ENCODE results near the gene CLIP4.
"Not testable (repeated sequence)": the region's sequence is repeated elsewhere in the genome, so short reads cannot be mapped to it uniquely, and the experiment has no call there.

CLIP4 gene, protein sequence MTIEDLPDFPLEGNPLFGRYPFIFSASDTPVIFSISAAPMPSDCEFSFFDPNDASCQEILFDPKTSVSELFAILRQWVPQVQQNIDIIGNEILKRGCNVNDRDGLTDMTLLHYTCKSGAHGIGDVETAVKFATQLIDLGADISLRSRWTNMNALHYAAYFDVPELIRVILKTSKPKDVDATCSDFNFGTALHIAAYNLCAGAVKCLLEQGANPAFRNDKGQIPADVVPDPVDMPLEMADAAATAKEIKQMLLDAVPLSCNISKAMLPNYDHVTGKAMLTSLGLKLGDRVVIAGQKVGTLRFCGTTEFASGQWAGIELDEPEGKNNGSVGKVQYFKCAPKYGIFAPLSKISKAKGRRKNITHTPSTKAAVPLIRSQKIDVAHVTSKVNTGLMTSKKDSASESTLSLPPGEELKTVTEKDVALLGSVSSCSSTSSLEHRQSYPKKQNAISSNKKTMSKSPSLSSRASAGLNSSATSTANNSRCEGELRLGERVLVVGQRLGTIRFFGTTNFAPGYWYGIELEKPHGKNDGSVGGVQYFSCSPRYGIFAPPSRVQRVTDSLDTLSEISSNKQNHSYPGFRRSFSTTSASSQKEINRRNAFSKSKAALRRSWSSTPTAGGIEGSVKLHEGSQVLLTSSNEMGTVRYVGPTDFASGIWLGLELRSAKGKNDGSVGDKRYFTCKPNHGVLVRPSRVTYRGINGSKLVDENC

DNA sequence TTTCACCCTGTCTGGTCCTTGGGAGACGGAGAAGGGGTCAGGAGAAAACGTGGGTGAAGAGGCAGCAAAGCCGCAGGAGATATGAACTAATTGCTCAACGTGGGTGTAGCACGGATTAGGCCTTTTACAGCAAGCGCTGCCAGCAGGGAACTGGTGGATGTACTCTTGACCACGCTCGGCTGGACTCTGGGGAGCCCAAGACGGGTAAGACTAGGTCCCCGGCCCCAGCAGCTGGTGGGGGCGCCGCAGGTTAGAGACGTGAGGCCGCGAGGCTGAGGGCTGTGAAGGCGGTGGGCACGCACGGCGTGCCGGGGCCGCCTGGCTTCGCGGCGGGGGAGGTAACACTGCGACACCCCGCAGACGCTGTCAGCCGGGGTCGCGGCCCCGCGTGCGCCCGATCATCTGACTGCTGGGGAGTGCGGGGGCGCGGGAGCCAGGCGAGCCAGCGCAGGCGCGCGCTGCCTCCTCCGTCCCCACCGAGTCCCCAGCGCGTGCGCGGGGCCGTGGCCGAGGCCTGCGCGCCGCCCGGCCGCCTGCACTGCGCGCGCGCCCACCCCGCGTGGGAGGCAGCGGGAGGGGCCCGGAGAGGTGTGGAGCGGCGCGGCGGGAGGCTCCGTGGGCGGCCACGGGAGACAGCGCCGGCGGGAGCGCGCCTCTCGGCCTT is at the start of gene CLIP4:
Gene CLIP4 (plus strand): TSS at position 470 of the 664 bp plus-strand sequence. CDS start 5,974 bp downstream, outside the sequence.
- no peak for DNase-seq (ENCODE audit: low read depth, low spot score)

DNA sequence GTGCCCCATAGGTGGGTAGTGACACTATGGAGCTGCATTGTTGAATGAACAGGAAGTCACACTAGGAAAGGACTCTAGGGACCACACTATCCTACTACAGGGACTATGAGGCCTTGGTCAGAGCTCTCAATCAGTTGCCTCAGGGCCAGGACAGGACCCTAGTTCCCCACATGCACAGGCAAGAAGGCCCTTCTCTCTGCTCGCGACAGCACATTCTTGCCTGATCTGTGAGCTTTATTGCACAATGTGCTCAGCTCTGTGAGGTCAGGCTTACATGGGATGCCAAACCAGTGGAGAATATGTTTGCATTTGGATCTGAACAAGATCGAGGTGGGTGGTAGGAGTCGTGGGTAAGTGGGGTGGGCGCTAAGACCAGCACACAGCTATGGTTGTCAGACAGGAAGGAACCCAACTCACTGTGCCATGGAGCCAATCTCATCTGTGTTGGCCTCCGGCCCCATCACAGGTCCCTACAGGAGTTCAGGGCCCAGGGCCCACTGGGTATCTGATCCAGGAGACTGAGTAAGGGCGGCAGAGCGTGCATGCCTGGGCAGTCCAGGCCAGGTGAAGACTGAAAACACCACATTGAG is 48.8 kb upstream of the CLIP4 start:
- DNase-seq (ENCODE audit: low read depth, low spot score): no peak

DNA sequence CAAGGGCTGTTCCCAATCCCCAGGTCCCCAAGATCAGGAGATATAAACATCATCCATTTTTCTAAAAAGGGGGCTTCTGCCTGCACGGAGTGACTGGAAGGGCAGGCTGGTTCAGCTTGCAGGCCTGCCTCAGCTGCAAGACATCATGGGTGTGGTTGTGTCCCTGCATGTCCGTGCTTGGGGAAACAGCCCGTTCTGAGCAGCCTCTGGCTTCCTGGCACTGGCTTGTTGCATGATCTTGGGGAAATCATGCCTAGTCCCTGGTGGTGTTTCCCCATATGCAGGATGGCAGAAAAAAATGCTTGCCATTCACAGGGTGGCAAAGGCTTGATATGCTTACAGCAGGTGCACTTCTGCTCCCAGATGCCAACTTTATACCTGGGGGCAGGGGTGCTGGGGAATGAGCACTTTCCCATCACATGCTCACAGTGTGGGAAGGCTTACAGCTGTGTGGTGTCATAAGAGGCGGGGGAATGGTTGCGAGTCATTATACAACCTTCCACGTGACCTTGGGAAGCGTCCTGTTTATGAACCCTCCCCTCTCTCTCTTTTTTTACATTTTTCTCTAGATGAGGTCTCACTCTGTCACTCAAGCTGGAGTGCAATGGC is 48.1 kb upstream of the CLIP4 start:
- DNase-seq (ENCODE audit: low read depth, low spot score): no peak

DNA sequence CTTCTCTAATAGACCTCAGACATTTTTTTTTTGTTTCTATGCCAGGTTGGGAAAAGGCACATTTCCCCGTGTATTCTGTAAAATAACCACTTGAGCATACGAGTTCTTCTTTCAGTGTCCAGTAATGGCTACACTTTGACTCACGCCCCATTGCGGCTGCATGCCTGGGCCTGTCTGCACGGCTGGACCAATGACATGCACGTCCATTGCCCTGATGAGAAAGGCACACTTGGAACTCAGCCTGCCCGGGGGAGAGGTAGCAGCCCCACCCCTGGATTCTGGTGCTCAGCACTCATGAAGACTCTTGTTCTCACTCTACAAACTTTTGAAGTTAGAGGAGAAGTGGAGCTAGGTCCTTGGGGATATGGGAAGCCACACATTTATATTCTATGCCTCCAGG is 46.7 kb upstream of the CLIP4 start:
- no peak for DNase-seq (ENCODE audit: low read depth, low spot score)

DNA sequence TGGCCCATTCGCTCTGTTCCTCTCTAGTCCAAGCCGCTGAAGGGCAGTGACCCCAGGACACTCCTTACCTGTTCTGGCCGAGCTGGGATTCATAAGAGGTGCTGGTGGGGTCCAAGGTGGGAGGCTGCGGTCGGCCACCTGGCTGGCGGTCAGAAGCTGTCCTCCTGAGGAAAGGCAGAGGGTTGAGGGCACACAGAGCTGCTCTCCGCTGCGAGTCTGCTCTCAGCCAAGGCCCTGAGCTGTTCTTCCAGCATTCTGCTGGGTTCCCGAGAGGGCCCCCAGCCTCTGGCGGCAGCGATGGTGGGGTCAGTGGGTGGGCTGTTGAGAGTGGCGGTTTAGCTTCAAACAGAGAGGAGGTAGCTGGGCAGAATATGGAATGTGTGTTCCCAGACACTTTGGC is 44.7 kb upstream of the CLIP4 start:
- DNase-seq (ENCODE audit: low read depth, low spot score): no peak

DNA sequence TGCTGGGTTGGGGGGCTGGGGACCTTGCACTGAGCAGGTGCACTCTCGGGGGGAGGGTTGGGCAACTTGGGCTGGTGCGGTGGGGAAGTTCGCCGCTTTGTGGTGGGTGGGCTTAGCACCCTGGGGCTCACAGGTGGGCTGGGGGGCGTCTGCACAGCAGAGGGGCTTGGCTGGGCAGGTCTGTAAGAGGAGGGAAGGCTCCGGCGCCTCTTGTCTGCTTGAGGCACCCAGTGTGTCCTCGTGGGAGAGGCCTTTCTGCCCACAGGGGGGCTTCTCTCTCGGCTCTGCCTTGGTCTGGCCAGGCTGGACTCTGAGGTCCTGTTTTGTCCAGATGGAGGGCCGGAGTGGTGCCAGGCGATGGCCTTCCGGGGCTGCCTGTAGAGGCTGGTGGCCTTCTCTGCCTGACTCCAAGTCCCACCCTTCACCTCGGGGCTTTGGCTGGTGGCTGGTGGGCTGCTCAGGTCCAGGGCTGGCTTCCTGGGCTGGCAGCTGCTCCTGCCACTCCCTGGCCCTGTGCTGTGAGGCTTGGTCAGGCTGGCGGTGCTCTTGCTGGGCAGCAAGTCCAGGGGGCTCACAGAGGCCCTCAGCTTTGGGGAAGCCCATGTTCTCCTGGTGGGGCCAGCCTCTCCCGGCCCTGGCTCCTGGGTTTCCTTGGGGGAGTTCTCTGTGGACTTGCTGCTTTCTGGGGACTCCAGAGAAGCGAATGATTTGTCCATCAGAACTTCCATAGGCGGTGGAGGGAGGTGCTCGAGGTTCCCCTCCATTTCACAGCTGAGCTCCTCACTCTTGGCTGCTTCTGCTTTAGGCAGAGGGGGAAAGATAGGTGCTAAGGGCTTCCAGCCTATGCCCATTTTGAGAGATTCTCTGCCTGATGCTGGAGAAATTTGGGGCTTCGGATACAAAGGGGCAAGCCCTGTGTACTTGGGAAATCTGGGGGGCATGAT is 43.9 kb upstream of the CLIP4 start:
- DNase-seq (ENCODE audit: low read depth, low spot score): no peak

DNA sequence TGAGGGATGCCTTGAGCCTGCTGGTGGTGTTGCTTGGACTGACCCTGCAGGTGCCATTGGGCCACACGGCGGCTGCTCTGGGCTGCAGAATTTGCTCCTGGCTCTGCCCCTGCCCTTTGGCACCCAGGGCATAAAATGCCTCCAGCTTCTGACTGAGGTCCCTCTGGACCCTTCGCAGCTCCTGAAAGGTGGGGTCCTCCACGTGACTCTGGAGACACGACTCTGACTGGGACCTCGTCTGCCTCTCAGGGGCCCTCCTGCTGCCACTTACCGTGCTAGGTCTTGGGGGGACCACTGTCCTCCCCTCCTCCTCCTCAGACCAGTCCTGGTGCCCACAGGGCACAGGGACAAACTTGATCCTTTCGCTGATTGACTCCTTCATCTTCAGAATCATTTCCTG is 43.0 kb upstream of the CLIP4 start:
- DNase-seq (ENCODE audit: low read depth, low spot score): no peak

DNA sequence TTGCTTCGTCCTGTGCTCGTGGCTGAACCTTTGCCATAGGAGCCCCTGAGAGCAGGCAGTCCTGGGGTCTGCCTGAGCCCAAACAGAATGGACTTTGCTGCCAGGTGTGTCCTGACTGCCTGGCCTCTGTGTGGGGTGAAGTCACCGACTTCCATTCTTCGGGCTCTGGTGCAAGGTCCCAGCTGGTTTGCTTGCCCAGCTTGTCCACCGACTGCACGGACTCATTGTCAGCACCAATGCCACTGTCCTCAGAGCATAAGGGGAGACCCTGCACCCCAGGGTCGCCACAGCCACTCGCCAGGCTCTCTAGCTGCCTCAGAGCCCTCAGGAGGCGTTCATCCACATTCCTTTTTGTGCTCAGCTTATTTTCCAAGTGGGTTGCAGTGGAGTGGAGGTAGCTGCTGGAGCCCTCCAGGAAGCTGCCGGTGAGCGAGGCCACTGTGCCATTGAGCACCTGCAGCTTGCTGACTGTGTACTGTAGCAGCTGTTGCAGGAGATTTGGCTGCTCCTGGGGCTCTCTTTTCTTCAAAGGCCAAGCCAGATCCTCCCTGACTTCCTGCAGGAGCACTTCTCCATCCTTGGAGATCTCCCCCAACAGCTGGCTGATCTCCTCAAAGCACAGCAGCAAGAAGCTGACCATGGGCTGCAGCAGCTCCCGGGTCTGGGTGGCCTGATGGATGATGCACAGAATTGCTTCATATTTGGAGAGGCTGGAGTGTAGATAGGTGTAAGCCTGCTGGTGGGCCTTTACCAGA is 42.1 kb upstream of the CLIP4 start:
- DNase-seq (ENCODE audit: low read depth, low spot score): no peak

DNA sequence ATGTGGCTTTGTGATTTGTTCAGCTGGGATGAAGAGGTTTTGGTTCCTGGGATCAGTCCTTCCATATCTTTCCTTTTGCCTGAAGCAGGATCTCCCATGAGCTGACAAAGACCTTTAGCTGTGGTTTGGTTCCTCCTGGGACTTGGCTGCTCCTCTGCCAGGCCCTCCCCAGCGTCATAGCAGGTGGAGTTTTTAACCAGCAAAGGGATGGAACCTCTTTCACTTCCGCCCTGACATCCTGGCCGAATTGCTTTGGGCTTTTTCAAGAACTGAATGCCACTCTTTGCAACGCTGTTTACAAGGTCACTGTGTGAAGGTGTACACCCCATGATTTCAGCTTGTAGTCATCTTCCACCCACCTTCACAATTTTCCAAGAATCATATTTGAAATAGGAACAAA is 41.3 kb upstream of the CLIP4 start:
- DNase-seq (ENCODE audit: low read depth, low spot score): no peak

DNA sequence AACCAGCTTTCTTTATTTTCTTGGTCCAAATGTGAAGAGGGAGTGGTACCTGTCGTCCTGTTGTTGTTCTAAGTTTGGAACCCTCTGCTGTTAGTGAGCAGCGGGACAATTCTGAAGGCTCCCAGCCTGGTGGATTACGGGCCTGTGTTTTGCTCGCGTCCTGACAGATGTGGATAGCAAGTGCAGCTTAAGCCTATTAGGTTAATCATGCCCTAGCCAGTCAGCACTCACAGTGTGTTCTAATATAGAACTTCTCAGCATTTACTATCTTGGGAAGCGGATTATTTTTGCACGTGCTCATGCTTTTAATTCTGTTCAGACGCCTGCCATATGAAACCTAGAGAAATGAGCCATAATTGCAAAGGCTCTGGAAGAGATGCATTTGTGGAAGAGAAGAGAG is 40.8 kb upstream of the CLIP4 start, which contains the start of gene PCARE:
Gene PCARE (minus strand): TSS at position 113 of the 400 bp plus-strand sequence. CDS start 262 bp downstream, outside the sequence.
- DNase-seq (ENCODE audit: low read depth, low spot score): no peak

DNA sequence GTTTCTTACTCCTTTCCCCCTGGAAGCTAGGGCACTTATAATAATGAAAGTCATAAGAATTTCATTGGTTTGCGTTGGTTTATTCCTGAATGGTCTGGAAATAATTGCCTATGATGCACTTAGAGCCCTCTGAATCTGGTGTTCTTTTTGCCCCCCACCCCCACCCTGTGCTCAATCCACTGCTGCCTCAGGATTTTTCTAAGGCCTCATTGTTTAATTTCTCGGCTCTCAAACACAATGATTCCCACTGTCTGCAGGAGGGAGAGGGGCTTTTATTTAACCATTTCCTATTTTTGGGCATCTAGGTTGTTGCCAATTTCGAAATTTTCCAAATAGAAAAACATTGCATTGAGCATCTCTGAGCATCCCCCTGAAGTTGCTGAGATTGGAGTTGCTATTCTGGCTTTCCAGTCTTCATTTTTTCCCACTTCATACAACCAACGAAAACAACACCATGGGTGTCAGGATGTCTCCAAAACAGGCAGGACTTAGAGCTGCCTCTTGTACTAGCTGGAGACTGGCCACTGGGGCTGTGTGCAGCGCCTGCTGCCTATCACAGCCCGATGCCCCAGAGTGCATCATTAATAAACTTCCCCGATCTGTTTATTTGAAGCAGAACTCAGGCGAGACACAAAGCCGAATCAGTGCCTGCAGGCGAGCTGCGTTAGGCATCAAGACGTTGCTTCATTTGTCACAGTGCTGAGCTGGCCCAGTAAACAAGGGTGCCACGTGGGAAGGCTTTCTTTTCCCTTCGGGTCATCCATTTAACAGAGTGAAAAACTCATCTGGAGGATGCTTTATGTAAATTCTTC is 39.1 kb upstream of the CLIP4 start:
- DNase-seq (ENCODE audit: low read depth, low spot score): no peak

DNA sequence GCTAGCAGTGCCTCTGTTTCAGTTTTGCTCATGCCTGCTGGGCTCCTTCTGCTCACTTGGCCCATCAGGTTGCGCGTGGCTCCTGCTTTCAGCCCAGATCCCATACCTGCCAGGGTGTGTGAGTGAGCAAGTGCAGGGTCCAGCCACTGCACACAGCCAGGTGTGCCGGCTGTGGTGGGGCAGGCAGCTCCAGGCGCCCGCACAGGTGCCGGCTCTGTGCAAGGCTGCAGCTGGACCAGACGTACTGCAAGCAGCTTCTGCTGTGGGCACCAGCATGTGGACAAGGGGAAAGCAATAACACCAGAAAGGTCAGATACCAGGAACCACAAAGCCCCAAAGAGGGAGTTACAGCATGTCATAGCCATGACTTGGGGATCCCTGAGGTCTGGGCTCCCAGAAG is 35.3 kb upstream of the CLIP4 start:
- no peak for DNase-seq (ENCODE audit: low read depth, low spot score)

DNA sequence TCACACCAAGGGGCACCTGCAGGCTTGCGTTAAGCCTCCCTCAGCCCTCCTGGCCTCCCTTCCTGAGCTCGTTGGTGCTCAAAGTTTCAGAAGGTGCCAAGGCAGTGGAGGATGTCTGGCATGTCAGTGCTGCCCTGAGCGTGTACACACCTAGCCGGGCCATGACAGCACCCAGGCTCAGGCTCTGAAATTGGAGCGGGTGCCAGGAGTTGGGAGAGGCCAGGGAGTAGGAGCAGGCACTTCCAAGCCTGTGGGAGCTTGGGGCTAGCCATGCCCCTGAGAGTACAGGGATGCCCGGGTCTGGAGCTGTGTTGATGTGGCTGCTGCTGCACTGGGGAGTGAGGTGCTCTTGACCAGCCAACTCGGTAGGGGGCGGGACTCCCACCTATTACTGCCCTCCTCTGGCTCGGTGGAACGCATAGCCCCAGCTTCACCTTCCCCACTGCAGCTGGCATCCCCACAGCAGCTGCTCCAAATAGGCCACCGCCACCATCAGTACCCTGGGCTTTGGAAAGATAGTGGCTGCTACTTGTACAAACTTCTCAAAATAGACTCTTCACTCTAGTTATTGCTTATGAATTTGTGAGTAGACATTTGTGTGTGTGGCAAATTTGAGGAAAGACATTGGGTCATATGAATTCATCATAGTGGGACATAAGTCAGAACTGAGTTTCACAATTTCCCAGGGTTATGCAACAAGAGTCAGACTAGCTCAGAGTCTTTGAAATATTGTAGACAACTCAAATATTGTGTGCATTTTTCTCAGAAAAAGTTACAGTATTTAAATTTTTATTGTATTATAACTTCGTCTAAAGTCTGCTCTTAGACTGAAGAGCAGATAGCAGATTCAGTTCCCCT is 34.1 kb upstream of the CLIP4 start:
- DNase-seq (ENCODE audit: low read depth, low spot score): no peak

DNA sequence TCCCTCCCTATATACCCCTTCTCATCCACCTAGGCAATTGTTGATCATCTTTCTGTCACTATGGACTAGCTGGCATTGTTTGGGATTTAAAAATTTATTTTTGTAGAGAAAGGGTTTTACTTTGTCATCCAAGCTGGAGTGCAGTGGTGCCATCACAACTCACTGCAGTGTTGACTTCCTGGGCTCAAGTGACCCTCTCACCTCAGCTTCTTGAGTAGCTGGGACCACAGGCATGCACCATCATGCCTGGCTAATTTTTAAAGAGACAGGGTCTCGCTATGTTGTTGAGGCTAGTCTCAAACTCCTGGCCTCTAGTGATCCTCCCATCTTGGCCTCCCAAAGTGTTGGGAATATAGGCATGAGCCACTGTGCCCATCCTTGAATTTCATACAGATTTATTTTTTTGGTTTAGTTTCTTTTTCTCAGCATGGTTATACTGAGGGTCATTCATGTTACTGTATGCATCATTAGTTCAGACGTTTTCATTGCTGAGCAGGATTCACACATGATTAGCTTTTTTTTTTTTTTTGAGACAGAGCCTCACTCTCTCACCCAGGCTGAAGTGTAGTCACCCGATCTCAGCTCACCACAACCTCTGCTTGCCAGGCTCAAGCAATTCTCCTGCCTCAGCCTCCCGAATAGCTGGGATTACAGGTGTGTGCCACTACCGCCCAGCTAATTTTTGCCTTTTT is 32.3 kb upstream of the CLIP4 start:
- DNase-seq (ENCODE audit: low read depth, low spot score): no peak

DNA sequence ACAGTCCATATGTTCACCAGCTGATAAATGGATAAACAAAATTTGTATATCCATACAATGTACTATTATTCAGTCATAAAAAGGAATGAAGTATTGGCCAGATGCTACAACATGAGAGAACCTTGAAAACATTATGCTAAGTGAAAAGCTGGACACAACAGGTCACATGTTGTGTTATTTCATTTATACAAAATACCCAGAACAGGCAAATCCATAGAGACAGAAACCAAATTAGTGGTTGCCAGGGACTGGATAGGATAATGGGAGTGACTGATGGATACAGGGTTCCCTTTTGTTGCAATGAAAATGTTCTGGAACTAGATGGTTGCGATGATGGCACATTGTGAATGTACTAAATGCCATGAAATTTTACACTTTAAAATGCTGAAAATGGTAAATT is 30.7 kb upstream of the CLIP4 start:
- DNase-seq (ENCODE audit: low read depth, low spot score): no peak

DNA sequence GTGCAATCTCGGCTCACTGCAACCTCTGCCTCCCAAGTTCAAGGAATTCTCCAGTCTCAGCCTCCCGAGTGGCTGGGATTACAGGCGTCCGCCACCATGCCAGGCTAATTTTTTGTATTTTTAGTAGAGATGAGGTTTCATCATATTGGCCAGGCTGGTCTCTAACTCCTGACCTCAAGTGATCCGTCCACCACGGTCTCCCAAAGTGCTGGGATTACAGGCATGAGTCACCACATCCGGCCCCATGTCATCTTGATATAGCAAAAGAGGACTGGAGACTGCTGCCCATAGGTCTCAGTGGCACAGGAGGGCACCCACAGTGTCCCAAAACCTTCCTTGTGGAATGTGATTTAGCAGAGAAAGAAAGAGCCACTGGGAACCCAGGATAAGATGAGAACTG is 24.9 kb upstream of the CLIP4 start:
- not testable (repeated sequence) for DNase-seq (ENCODE audit: low read depth, low spot score)

DNA sequence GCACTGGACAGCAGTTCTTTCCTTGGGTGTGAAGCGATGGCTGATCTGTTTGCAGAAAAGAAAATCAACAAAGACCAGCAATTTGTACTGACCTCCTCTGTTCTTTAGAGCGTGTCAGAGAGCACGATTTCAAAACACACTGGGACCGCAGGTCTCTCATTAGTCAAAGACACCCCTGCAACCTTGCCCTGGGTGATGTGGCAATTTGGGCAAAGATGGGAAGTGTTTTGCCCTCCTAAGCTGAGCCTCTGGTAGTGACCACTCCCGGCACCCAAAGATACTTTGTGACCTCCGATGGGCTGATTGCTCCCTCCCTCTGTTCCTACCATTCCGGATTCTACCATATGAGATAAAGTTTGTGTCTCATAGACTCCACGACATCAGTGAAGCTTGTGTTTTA is 18.2 kb upstream of the CLIP4 start:
- no peak for DNase-seq (ENCODE audit: low read depth, low spot score)
